HG02588 (cell line): ENCODE data around the gene CCN5.

ENCODE experiments used
- ATAC-seq: cut with Tn5 transposase; IDR thresholded peaks from one replicate; pipeline ENCODE4 v1.9.1; 2021; ENCODE audit warnings: mild to moderate bottlenecking, moderate library complexity; ENCODE audit not compliant: unreplicated experiment

The CCN5 gene

DNA sequence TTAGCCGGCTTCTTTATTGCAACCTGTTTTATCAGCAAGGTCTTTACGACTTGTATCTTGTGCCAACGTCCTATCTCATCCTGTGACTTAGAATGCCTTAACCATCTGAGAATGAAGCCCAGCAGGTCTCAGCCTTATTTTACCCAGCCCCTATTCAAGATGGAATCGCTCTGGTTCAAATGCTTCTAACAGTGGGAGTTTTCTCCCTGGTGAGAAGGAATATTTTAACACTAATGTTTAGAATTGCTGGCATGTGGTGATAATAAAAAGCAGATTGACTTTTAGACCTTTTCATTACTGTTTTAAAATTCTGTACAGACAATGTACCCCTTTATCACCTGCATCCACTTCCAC lies 20.6 kb downstream of the CCN5 start:
- ATAC-seq = no peak

DNA sequence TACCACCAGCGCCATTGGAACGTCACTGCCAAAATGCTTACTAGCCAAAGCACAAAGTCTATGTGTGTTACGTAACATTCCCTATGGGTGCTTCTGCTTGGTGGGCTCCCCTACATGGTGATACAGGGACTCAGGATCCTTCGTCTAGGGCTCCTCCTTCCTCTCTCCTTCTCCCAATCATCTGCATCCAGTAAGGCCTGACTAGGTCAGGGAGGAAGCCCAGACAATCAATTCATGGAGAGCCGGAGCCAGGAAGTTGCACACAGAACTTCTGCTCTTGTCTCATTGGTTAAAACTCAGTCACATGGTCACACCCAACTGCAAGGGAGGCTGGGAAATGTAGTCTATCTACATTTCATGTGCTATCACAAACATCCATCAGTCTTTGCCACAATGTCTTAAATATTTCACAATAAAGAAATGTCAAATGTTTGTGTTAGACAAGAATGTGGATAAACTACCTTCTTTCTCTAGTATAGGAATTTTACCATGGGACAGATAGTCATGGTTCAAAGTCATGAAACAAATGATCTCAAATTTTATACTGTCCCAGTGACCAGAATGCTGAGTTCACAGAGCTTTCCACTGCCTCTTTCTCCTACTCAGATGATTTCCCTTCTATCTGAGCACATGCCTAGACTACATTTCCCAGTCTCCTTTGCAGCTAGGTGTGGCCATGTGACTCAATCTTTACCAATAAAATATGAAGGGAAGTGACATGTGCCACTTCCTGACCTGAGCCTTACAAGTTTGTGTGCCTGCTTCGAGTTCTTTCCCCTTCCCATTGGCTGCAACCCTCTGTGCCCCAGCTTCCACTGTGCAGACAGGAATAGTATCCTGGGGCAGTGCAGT lies 21.2 kb downstream of the CCN5 start:
- no peak for ATAC-seq

DNA sequence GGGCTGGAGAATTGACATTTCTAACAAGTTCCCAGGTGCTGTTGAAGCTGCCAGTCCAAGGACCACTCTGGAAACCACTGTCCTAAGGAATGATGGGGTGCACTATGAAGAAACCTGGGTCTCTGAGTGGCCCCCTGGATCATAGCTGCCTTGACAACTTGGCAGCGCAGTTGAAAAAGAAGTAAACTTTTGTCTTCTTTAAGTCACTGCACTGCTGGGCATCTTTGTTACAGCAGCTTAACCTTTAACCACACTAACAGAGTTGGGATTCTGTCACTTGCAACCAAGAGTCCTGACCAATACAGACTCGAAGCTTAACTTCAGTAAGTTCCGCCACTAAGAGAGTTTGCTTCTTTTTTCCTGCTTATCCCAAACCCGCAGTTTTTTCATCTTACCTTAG lies 21.9 kb downstream of the CCN5 start:
- ATAC-seq = no peak

DNA sequence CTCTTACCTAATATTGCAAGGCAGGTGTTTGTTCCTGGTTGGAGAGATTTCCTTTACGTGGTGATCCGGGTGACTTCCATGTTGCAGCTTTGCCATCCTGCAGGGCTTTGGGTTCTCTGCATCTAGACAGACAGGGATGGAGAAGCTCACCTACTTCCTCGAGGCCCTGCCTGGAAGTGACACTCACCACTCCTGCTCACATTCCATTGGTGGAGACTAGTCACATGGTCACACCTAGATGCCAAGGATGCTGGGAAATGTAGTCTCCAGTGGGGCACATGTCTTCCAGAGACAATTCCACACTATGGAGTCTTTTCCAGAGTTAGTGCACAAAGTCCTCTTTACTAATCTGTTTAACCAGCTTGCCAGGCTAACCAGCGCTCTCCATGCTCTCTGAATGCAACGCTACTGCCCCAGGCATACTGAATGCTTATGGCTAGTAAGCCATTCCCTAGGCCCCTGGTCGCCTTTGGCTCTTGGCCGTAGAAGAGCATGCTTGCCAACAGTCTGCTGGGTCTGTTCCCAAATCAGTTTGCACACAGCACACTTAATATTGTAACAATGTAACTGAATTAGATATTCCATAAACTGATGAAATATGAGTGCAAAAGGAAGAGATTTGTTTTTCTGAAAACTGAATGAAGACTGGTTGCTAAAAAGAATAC lies 23.8 kb downstream of the CCN5 start:
- ATAC-seq = no peak

DNA sequence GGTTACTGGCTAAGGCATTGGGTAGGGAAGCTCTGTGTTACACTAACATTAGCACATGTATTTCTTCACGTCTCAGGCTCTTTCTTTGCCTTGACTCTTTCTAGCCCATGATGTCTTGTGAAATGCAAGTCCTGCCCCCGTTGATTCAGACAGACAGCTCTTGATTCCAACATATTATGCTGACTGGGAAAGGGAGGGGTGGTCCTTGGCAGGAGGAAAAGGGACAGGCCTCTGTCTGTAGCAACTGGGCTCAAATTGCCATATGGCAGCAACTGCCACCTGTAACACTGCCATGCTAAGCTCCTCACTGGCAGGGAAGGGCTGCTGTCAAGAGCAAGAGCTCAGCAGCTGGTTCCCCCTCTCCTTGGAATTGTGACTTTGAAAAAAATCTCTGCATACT lies 24.8 kb downstream of the CCN5 start:
- ATAC-seq = no peak

DNA sequence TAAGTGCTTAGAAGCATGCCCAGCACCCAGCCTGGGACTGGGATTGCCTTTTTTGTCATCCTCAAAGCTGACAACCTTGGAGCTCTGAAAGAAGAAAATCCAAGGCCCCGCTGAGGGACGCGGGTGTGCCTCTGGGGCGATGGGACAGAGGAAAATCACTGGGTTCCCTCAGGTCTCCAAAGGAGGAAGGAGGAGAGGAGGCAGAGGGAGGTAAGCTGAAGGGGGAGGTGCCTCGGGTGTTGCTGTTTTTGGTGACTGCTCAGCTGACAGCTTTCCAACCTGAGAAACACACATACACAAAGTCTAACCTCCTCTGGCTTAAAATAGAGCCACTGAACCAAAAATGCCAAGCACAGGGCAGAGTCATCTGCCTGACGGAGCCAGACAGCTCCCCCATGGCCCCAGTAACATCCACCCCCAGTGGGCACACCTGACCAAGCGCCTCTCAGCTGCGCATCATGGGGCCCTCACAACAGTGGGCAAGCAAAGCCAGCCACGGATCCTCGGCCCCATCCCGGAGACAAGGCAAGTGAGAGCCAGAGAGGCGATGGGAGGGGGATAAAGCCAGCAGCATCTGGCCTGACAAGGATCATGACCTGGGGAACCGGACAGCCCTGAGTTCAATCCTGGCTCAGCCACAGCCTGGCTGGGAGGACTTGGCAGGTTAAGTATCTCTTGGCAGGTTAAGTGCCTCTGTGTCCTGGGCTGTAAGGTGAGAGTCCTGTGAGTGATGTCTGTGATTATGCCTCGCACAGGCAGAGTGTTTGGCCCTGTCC lies 27.3 kb downstream of the CCN5 start:
- no peak for ATAC-seq

DNA sequence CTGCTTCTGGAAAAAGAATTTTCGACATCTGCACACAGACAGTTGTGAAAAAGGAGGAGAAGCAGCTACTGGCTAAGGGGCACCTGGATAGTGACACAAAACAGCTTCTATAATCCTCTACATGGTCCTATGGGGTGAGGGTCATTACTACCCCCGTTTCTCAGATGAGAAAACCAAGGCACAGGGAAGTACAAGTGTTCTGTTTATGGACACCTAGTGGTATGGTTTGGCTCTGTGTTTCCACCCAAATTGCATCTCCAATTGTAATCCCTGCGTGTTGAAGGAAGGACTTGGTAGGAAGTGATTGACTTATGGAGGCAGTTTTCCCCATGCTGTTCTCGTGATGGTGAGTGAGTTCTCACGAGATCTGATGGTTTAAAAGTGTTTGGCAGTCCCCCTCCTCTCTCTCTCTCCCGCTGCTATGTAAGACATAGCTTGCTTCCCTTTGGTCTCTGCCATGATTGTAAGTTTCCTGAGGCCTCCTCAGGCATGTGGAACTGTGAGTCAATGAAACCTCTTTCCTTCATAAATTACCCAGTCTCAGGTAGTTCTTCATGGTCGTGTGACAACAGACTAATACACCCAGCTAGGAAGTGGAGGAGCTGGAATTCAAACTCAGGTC lies 28.0 kb downstream of the CCN5 start:
- ATAC-seq = no peak

DNA sequence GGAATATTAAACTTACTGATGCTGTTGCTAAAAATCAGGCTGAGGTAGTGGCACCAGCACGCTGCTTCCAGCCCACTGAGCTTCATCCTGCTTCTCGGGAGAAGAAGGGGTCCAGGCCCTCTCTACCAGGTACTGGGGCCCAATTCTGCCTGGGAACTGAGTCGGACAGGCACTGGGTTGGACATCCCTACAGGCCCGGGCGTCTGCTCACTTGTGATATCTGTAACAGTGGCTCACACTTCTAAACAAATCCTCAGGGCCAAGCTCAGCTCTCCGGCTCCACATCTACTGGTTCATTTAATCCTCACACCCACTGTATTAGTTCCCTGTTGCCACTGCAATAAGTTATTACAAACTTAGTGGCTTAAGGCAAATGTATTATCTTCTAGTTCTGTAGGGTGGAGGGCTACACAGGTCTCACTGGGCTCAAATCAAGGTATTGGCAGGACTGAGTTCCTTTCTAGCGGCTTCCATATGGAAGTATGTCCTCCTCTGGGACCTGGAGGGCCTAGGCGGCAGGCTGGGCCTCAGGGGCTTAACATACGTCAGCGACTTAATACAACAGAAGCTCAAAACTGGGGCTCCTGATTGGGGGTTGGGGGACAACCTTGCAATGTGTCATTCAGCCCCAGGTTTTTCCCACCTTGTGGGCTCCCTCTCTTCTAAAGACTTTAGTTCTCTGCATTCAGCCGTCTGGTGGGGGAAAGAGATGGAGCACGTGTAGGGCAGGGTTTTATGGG lies 28.9 kb downstream of the CCN5 start:
- no peak for ATAC-seq

DNA sequence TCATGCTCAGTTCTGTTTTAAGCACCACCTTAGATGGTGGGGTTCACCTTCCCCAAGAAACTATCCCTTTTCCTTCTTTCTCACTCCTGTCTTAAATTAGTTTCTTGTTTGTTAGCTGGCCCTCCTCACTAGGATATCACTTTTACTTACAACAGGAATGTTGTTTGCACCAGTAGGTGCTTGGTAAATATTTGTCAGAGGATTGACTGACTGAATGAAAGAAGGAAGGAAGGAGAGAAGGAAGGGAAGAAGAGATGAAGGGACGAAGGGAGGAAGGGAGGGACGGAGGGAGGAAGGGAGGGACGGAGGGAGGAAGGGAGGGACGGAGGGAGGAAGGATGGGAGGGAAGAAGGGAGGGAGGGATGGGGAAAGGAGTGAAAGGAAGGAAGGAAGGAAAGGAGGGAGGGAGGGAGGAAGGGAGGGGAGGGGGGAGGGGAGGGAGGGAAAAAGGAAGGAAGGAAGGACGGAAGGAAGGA lies 30.0 kb downstream of the CCN5 start:
- ATAC-seq = no peak

DNA sequence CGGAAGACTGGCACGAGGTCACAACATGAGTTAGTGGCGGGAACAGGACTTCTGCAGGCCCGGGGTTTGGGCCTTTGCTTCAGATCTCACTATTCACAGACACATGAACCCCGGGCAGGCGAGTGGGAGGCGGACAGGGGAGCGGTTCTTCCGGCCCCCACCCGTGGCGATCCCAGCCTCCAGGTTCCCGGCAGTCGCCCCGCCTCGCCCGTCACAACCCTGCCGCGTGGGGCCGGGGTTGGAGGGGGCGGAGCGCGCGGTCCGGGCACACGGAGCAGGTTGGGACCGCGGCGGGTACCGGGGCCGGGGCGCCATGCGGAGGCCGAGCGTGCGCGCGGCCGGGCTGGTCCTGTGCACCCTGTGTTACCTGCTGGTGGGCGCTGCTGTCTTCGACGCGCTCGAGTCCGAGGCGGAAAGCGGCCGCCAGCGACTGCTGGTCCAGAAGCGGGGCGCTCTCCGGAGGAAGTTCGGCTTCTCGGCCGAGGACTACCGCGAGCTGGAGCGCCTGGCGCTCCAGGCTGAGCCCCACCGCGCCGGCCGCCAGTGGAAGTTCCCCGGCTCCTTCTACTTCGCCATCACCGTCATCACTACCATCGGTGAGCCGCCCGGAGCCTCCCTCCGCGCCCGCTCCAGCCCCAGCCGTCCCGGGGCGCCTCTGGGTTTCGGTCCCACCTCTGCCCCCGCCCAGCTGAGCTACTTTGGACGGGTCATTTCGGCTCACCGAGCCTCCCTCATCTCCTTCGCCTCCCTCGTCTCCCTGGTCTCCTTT lies 30.6 kb downstream of the CCN5 start, which contains the start of gene KCNK15:
Gene KCNK15 (plus strand): TSS at position 268 of the 769 bp plus-strand sequence. CDS start 46 bp downstream, at position 314.
- no peak for ATAC-seq

DNA sequence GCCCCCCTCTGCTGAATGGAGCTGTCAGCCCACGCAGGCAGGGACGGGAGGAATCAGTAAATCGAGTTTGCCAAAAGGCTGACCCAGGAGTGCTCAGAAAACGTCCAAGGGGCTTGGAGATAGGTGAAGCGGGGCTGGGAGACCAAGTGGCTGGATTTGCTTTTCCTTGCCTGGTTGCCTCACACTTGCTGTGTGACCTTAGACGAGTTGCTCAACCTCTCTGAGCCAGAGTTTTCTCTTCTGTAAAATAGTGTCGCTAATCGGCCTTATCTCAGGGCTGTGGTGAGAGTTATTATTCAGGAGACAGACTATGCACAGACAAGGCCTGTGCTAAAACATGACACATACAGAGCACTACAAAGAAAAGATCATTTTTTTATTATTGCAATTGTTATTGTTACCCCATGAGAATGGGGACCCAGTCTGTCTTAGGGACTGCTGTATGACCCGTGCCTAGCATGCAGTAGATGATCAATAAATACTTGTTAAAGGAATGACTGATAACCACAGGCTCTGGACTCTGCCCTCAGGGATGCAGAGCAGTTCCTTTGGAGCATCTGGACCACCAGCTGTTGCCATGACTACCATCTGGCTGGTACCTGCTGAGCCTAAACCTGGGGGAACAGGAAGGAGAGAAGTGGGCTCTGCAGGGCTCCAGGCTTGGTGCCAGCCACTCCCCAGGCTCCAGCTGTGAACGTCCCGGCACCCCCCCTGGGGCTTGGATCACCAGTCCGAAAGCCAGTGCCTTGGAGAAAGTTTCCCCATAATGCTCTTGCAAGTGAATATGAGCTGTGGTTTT lies 31.4 kb downstream of the CCN5 start:
- no peak for ATAC-seq

DNA sequence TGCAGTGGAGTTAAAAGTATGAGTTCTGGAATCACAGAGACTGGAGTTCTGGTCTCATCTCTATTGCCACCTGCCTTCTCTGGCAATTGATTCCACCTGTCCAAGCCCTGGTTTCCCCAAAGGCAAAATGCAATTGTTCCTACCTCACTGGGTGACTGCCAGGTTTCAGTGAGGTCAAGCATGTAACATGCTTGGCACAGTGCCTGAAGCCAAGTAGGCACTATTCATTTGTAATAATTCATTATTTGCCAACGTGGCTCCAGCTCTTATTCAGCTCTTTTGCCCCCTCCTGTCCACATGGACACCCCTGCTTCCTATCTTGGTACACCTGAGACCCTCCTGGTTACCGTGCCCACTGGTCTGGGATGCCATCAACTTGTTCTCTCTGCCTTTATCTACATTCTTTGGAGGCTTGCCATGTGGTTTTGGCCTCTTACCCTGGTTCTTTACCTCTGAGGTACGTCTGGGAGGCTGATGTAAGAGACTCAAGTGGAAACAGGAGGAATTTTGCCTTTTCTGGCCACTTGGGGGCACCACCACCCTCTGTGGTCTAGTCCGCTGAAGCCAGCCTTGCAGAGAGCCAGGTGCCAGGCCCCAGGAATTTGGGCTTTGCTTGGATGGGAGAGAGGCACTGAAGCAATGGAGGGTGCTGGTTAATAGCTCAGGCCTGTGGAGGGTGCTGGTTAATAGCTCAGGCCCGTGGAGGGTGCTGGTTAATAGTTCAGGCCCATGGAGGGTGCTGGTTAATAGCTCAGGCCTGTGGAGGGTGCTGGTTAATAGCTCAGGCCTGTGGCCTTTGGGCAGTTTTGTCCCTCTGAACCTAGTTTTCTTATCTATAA lies 32.2 kb downstream of the CCN5 start:
- ATAC-seq = no peak

DNA sequence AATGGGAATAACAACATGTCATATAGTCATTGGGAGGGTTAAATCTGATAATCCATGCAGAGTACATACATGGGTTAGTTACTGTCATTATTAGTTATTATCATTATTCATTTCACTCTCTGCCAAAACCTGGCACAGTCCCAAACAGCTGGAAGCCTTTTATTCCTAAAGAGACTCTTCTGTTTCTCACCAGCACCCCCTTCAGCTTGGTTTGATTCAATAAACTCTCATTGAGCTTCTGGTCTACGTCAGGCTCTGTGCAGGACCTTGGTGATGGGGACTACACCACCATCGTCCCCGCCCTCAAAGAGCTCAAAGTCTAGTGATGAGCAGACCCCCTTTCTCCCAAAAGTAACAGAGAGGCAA lies 32.8 kb downstream of the CCN5 start:
- ATAC-seq = no peak

DNA sequence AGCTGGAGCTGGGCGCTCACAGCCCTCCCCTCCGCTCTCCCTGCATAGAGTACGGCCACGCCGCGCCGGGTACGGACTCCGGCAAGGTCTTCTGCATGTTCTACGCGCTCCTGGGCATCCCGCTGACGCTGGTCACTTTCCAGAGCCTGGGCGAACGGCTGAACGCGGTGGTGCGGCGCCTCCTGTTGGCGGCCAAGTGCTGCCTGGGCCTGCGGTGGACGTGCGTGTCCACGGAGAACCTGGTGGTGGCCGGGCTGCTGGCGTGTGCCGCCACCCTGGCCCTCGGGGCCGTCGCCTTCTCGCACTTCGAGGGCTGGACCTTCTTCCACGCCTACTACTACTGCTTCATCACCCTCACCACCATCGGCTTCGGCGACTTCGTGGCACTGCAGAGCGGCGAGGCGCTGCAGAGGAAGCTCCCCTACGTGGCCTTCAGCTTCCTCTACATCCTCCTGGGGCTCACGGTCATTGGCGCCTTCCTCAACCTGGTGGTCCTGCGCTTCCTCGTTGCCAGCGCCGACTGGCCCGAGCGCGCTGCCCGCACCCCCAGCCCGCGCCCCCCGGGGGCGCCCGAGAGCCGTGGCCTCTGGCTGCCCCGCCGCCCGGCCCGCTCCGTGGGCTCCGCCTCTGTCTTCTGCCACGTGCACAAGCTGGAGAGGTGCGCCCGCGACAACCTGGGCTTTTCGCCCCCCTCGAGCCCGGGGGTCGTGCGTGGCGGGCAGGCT lies 35.1 kb downstream of the CCN5 start:
- ATAC-seq = no peak

DNA sequence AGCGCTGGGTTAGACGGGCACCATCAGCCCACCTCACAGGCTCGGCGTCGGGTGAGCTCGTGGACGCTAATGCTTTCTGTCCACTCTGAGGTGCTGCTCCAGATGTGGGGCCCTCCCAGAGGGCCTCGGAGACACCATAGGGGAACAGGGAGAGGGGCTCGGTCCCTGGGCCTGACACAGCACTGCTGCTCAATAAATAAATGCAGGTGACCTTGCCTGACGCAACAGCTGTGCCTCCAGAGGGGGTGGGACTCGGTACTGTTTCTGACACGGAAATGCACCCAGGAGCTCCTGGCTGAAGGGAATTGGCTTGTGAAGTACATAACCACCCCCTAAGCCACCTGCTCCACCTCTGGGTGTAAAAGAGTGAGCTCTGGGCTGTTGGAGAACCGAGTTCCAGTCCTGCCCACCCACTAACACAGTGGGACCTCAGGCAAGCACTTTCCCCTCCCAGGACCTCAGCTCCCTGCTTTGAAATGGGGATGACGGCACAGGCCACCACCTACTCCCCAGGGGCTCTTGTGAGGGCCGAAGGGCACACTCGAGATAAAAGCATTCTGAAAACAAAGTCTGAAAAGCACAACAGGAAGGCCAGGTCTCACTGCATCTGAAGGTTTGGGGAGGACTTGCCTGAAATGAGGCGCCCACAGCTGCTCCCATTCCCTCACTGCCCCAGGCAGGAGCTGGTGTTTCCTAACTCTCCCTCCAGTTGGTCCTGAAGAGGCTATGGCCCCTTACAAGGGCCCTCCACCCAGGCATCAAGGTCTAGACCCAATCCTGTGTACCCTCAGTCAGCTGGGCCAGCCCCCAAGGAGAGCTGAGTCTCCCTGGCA lies 37.1 kb downstream of the CCN5 start:
- ATAC-seq = no peak

DNA sequence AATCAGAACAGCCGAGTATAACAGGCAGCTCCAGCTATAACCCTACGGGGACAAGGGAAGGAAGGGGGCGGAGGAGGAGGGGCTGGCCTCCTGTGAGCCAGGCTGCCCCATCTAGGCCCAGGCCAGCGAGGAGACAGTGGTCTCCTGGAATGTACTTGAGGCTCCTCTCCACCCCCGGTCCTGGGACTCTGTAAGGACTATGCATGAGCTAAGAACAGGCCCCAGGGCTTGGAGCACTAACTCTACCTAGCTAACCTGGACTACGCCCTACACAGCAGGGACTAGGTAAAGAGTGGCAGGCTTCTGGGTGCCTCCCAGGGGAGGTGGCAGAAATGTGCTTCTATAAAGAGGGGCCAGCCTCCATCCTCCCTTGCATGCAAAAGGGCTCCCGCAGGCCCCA lies 39.4 kb downstream of the CCN5 start:
- ATAC-seq = no peak
